ENCODE data around the gene NXNL1. TPM values are rescaled to one million over a fixed set of nuclear protein-coding genes. Genes with fewer than 3 reads are reported as not detected.

The NXNL1 gene
- total RNA-seq, 3 donors from 2014 or later (not counting 1 experiment from before 2014, with no cell fraction given) = not detected

DNA sequence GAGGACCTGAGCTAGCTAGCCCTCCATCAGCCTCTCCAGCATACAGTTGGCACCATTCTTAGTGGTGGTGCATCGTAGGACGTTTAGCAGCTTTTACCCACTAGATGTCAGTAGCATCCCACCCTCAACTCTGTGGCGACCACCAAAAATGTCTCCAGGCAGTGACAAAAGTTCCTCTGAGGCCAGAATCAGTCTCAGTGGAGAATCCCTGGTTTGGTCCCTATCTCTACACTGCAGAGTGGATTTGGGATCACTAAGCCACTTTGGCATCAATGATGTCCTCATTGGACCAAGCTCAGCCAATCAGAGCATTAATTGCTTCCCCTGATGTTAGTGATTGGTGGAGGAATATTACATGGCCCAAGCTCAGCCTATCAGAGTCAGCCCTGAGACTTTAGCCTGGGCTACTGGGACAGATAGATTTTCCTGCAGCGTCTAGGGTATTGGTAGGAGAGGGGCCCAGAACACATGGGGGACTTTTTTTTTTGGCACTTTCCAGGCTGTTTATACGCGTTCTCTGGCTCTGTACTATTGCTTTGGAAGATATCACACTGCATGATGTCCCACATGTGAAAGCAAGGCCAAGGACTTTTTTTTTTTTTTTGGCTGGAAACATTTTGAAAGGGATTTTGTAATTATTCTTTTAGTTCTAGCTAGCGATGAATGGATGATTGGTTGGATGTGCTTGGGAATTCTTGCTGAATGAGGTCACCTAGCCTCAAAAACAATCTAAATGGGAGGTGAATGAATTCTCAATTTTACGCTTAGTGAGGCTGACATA is 19.3 kb downstream of the NXNL1 start:
- 57% methylated on average over 6 of the region's 8 CpGs for WGBS (ENCODE audit: insufficient coverage)
- intact Hi-C loops (cut with micrococcal nuclease) = no loop called here
- Mint-ChIP-seq H3K9me3 (no peaks in the 10 kb centered on the region), H3K27ac (no peak overlapping the region), H3K4me1 (no peaks in the 10 kb centered on the region), H3K4me3 (no peak overlapping the region), H3K27me3 (ENCODE audit: low read depth in 2 of 2) (no peaks in the 10 kb centered on the region), H3K36me3 (no peaks in the 10 kb centered on the region)
- H3K27me3 ChIP-seq (ENCODE audit: control insufficient read depth, insufficient read depth, low read length) = no peaks in the 10 kb centered on the region
- H3K4me3 ChIP-seq (ENCODE audit: low read length) = no peak overlapping the region
- no peak overlapping the region for H3K27ac ChIP-seq (ENCODE audit: low read length)
- TF ChIP-seq CTCF (IDR thresholded peaks at IDR 0.05) = peak; percentile 43
- H3K36me3 ChIP-seq (ENCODE audit: control insufficient read depth, insufficient read depth, low read length) = no peaks in the 10 kb centered on the region
- H3K9me3 ChIP-seq (ENCODE audit: control insufficient read depth, insufficient read depth, low read length) = peaks cover 3% of the 10 kb centered on the region
- no peaks in the 10 kb centered on the region for H3K4me1 ChIP-seq (ENCODE audit: control insufficient read depth, insufficient read depth, low read length)
- peak in 1 of 2 donors; percentile 63 for DNase-seq
- peak; percentile 58 to 74 (median 66) for ATAC-seq

GRCh38 chr19:17436874-17437267 is 23.9 kb downstream of the NXNL1 start:
- no peaks in the 10 kb centered on the region for H3K9me3 Mint-ChIP-seq
- Histone ChIP-seq H3K4me3 (ENCODE audit: low read length) (no peak overlapping the region), H3K27me3 (ENCODE audit: control insufficient read depth, insufficient read depth, low read length) (no peaks in the 10 kb centered on the region), H3K36me3 (ENCODE audit: control insufficient read depth, insufficient read depth, low read length) (no peaks in the 10 kb centered on the region), H3K27ac (ENCODE audit: low read length) (no peak overlapping the region), H3K4me1 (ENCODE audit: control insufficient read depth, insufficient read depth, low read length) (no peaks in the 10 kb centered on the region), H3K9me3 (ENCODE audit: control insufficient read depth, insufficient read depth, low read length) (peaks cover 3% of the 10 kb centered on the region)
- intact Hi-C loops (cut with micrococcal nuclease) = no loop called here
- H3K27me3 Mint-ChIP-seq (ENCODE audit: low read depth in 2 of 2) = no peaks in the 10 kb centered on the region
- no peak overlapping the region for H3K4me3 Mint-ChIP-seq
- H3K36me3 Mint-ChIP-seq = no peaks in the 10 kb centered on the region
- H3K4me1 Mint-ChIP-seq = no peaks in the 10 kb centered on the region
- DNase-seq (no peak), ATAC-seq (no peak)
- no peak overlapping the region for H3K27ac Mint-ChIP-seq
- 88% methylated on average over 7 of the region's 7 CpGs for whole genome bisulfite sequencing (ENCODE audit: insufficient coverage)
- no peak for TF ChIP-seq CTCF (IDR thresholded peaks at IDR 0.05)

GRCh38 chr19:17436094-17436873 is 24.4 kb downstream of the NXNL1 start:
- no peak for TF ChIP-seq CTCF (IDR thresholded peaks at IDR 0.05)
- Mint-ChIP-seq H3K4me3 (no peak overlapping the region), H3K9me3 (no peaks in the 10 kb centered on the region), H3K27ac (no peak overlapping the region), H3K4me1 (no peaks in the 10 kb centered on the region), H3K36me3 (no peaks in the 10 kb centered on the region), H3K27me3 (ENCODE audit: low read depth in 2 of 2) (no peaks in the 10 kb centered on the region)
- ATAC-seq (no peak), DNase-seq (no peak)
- Histone ChIP-seq H3K4me1 (ENCODE audit: control insufficient read depth, insufficient read depth, low read length) (no peaks in the 10 kb centered on the region), H3K9me3 (ENCODE audit: control insufficient read depth, insufficient read depth, low read length) (peaks cover under 1% of the 10 kb centered on the region), H3K4me3 (ENCODE audit: low read length) (no peak overlapping the region), H3K27ac (ENCODE audit: low read length) (no peak overlapping the region), H3K36me3 (ENCODE audit: control insufficient read depth, insufficient read depth, low read length) (no peaks in the 10 kb centered on the region), H3K27me3 (ENCODE audit: control insufficient read depth, insufficient read depth, low read length) (no peaks in the 10 kb centered on the region)
- WGBS (ENCODE audit: insufficient coverage) = 97% methylated on average over 25 of the region's 25 CpGs
- intact Hi-C loops (cut with micrococcal nuclease) = no loop called here

All from natural killer cell (primary cell).